NCI-H524 (cell line): Measurements from ENCODE around the gene FOXF2.

Experiments used
- DNase-seq, 2 experiments: peaks; one replicate each; lab custom pipeline; 2025; lab: John Stamatoyannopoulos, UW

The FOXF2 gene

GRCh38 chr6:1390946-1391799 is 1.8 kb downstream of the FOXF2 start:
- peak in 1 of 2 experiments; percentile 28 for DNase-seq

GRCh38 chr6:1391800-1392309 is 2.5 kb downstream of the FOXF2 start:
- DNase-seq: no peak

- no peak for DNase-seq
These were observed 3.7 kb downstream of the FOXF2 start for GRCh38 chr6:1392813-1393640.

GRCh38 chr6:1393641-1394283 is 4.4 kb downstream of the FOXF2 start:
- no peak for DNase-seq

GRCh38 chr6:1394514-1395463 is 5.4 kb downstream of the FOXF2 start:
- DNase-seq: peak in 1 of 2 experiments; percentile 58

GRCh38 chr6:1395506-1395905 is 6.1 kb downstream of the FOXF2 start:
- DNase-seq: no peak

- no peak for DNase-seq
These were observed 6.8 kb downstream of the FOXF2 start for GRCh38 chr6:1395941-1396908.

GRCh38 chr6:1396952-1397868 is 7.8 kb downstream of the FOXF2 start:
- peak in 1 of 2 experiments; percentile 73 for DNase-seq

- DNase-seq: no peak
These were observed 9.9 kb downstream of the FOXF2 start for GRCh38 chr6:1399085-1399780.

- peak; percentile 46 to 69 for DNase-seq
These were observed 10.9 kb downstream of the FOXF2 start for GRCh38 chr6:1400126-1400850.

GRCh38 chr6:1402369-1402768 is 13.0 kb downstream of the FOXF2 start:
- no peak for DNase-seq

- DNase-seq: no peak
These were observed 13.5 kb downstream of the FOXF2 start for GRCh38 chr6:1402868-1403267.

- no peak for DNase-seq
These were observed 14.7 kb downstream of the FOXF2 start for GRCh38 chr6:1403851-1404712.

- no peak for DNase-seq
These were observed 15.3 kb downstream of the FOXF2 start for GRCh38 chr6:1404713-1405098.

GRCh38 chr6:1405221-1405620 is 15.8 kb downstream of the FOXF2 start:
- DNase-seq: peak in 1 of 2 experiments; percentile 38

- no peak for DNase-seq
These were observed 17.1 kb downstream of the FOXF2 start for GRCh38 chr6:1406306-1407072.
